GM21825 (cell line): Measurements from ENCODE around the gene SLC25A1.

Source experiments
- ATAC-seq: cut with Tn5 transposase; IDR thresholded peaks from one replicate; pipeline ENCODE4 v1.9.1; 2021; ENCODE audit warnings: mild to moderate bottlenecking, moderate library complexity; ENCODE audit not compliant: unreplicated experiment

The SLC25A1 gene

GRCh38 chr22:19126309-19127273 lies 51.9 kb downstream of the SLC25A1 start:
- ATAC-seq: no peak
